ENCODE measurements around the gene TMEM98.

GRCh38 chr17:32958418-32958817, 30.5 kb downstream of the TMEM98 start:
- TF ChIP-seq POLR2A (IDR thresholded peaks at IDR 0.05; ENCODE audit: low read length) = no peak
- TF ChIP-seq GATA1 (IDR thresholded peaks at IDR 0.05; ENCODE audit: low read depth, low read length) = no peak
